Urothelium cell line (cell line): ENCODE data around the gene ENO2.

ENCODE experiments used
- DNase-seq: peaks from one replicate; pipeline ENCODE4 v3.0.0; 2011; ENCODE audit warnings: low spot score, mixed read lengths
- FAIRE-seq: peaks from 2 replicates; lab custom pipeline; 2011; peaks lifted over from hg19 to GRCh38; lab: Jason Lieb, UNC

The ENO2 gene

DNA sequence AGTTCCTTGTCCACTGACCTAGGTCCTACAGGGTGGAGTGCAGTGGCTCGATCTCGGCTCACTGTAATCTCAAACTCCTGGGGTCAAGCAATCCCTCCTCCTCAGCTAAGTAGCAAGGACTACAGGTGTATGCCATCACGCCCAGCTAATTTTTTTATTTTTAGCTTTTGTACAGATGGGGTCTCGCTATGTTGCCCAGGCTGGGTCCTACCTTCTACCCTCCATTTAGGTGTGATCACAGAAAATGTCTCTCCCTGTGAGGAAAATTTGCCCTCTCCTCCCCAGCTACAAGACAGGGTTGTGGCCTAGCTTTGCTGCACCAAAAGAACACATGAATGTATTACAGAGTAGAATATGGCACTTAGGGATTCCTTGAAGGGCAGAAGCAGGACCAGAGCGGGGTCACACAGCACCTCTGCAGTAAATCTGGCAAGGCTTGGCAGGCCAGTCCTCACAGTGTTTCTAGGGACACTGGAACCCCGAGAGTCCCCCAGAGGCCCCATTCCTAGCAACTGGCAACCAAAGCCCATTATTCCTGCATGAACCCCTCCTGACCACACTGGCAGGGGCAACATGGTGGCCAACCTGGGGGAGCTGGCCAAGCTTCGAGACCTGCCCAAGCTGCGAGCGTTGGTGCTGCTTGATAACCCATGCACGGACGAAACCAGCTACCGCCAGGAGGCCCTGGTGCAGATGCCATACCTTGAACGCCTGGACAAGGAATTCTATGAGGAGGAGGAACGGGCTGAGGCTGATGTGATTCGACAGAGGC, 2.0 kb upstream of the ENO2 start:
- DNase-seq (no peak), FAIRE-seq (peak; percentile 68)

DNA sequence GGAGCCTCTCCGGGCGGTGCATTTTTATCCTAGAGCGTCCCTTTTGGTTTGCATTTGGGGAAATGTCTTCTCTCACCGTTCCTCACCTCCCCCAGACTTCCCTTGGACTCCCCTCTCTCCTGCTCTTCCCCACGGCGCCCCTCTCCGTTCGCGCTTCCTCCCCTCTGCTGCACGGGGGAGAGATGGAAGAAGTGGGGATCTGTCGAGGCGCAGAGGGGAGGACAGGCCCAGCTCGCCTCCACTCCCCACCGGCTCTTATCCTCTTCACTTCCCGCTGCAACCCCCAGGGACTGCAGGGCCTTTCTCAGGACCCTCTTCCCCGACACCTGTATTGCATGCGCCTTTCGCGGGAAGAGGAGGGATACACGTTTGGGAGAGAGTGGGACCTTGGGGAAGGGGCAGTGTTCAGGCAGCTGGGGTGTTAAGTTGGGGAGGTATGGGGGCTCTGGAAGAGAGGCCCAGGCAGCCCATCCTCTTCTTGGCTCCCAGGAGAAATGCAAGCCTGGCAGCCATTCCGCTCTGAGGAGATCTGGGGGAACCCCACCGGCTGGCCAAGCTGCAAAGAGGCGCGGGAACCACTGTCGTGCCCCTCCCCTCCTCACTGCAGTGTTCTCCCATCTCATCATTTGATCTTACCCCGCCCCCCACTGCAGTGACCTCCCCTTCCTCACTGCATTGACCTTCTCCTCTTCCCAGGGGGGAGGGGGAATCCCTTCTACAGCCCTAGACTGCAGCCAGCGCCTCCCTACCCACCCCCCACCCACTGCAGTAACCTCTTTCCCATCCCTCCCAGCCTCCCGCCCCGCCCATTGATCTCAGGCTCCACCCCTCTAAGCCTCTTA, 788 bp downstream of the ENO2 start:
- DNase-seq (no peak), FAIRE-seq (peak; percentile 40)

DNA sequence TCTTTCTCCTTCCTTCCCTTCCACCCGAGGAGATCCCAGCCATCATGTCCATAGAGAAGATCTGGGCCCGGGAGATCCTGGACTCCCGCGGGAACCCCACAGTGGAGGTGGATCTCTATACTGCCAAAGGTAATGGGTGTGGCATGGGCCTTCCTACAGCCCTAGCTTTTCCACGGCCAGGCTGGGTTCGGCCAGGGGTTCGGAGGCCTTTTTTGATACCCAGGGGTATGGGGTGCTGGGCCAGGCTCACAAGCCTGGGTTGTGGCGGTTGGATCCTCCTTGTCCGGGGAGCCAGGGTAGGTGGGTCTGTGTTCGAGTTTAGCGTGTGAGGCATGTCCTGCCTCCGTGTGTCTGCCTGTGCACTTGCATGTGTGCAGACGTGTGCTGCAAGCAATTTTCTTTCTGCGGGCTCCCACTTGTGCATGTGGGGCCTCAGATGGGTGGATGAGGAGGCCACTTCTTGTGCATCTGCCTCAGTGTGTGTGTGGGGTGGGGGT, 1.5 kb downstream of the ENO2 start:
- FAIRE-seq (peak; percentile 42), DNase-seq (no peak)

DNA sequence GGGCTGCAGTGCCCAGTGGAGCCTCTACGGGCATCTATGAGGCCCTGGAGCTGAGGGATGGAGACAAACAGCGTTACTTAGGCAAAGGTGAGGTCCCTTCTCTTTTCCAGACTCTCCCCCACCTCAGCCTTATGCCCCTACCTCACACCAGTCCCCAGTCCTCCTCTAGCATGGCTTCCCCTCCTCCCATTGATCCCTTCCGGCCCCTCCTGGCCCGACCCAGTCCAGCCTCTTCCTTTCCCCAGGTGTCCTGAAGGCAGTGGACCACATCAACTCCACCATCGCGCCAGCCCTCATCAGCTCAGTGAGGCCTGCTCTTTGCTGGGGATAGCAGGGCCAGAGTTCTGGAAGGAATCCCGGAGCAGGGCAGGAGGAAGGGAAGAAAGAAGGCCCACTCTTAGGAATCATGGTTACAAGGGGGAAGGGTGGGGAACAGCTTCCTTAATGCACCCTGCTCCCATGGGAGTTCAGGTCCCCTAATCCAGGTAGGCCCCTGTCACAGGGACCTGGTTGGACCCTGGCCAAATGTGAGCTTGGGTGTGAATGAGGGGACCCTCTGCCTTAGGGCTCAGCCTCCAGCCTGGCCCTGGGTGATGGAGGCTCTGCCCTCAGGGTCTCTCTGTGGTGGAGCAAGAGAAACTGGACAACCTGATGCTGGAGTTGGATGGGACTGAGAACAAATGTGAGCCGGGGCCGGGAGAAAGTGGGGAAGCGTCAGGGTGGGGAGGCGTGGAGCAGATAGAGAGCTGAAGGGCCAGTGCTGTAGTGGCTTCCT, 2.2 kb downstream of the ENO2 start:
- FAIRE-seq (no peak), DNase-seq (no peak)

DNA sequence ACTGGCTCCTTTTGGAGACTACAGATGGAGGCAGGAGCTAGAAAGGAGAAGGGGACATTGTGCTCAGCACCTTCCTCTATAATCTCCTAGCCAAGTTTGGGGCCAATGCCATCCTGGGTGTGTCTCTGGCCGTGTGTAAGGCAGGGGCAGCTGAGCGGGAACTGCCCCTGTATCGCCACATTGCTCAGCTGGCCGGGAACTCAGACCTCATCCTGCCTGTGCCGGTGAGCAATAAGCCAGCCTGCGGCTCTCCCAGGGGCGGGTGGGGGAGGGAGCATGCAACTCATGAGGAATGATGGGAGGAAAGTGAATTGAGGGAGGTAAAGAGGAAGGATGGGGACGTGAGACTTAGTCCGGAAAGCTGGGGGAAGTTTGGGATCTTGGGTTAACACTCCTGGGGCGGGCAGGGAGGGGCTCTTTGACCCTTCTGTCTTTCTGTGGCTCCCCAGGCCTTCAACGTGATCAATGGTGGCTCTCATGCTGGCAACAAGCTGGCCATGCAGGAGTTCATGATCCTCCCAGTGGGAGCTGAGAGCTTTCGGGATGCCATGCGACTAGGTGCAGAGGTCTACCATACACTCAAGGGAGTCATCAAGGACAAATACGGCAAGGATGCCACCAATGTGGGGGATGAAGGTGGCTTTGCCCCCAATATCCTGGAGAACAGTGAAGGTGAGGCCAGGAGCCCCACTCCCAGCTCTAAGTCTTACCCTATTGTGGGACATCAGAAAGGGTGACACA, 3.3 kb downstream of the ENO2 start:
- FAIRE-seq (no peak), DNase-seq (no peak)

DNA sequence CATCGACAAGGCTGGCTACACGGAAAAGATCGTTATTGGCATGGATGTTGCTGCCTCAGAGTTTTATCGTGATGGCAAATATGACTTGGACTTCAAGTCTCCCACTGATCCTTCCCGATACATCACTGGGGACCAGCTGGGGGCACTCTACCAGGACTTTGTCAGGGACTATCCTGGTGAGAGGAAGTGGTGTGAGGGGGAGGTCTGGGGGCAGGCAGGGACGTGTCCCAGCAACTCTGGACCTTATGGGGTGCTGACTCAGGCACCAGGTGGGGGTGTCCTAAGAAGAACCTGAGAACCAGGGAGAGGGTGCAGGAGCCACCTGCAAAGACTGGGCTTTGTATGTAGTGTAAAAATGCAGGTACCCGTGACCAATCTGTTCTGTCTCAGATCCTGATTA, 5.2 kb downstream of the ENO2 start:
- no peak for DNase-seq
- FAIRE-seq = no peak

DNA sequence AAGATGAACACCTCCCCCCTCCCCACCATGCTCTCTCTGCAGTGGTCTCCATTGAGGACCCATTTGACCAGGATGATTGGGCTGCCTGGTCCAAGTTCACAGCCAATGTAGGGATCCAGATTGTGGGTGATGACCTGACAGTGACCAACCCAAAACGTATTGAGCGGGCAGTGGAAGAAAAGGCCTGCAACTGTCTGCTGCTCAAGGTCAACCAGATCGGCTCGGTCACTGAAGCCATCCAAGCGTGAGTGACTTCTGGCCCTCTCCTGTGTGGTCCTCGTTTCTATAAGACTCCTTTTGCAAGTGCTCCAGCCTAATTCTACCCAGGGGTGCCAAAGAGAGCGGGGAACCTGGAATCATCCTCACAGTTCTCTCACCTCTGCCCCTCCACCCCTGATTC, 7.2 kb downstream of the ENO2 start:
- DNase-seq (no peak), FAIRE-seq (no peak)

DNA sequence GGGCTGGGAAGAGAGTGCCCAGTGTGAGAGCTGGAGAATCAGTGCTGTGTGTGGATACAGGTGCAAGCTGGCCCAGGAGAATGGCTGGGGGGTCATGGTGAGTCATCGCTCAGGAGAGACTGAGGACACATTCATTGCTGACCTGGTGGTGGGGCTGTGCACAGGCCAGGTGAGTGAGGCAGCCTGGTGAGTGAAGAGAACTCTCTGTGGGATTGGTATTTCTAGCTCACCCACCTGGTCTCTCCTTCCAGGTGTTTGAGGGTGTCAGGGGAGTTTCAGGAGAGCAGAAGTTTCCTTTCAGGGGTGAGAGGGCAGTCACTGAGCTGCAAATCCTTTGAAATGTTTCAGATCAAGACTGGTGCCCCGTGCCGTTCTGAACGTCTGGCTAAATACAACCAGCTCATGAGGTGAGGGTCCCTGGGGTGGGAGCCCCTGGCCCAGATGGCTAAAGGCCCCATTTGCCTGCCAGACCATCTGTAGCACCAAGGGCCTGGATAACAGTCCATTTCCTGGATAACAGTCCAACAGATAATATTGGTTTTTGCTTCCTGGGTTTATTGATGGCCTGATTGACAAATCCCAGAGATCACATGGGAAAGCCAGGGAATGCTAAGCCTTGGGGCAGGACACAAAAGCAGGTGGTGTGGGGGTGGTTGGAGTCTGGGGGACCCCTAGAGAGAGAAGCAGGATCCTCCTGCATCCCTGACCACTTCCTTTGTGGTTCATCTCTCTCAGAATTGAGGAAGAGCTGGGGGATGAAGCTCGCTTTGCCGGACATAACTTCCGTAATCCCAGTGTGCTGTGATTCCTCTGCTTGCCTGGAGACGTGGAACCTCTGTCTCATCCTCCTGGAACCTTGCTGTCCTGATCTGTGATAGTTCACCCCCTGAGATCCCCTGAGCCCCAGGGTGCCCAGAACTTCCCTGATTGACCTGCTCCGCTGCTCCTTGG, 7.9 kb downstream of the ENO2 start:
- no peak for DNase-seq
- no peak for FAIRE-seq

DNA sequence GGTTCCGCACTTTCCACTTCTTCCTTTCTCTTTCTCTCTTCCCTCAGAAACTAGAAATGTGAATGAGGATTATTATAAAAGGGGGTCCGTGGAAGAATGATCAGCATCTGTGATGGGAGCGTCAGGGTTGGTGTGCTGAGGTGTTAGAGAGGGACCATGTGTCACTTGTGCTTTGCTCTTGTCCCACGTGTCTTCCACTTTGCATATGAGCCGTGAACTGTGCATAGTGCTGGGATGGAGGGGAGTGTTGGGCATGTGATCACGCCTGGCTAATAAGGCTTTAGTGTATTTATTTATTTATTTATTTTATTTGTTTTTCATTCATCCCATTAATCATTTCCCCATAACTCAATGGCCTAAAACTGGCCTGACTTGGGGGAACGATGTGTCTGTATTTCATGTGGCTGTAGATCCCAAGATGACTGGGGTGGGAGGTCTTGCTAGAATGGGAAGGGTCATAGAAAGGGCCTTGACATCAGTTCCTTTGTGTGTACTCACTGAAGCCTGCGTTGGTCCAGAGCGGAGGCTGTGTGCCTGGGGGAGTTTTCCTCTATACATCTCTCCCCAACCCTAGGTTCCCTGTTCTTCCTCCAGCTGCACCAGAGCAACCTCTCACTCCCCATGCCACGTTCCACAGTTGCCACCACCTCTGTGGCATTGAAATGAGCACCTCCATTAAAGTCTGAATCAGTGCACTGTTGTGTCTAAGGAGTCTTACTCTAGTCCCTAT, 8.8 kb downstream of the ENO2 start:
- no peak for DNase-seq
- no peak for FAIRE-seq

DNA sequence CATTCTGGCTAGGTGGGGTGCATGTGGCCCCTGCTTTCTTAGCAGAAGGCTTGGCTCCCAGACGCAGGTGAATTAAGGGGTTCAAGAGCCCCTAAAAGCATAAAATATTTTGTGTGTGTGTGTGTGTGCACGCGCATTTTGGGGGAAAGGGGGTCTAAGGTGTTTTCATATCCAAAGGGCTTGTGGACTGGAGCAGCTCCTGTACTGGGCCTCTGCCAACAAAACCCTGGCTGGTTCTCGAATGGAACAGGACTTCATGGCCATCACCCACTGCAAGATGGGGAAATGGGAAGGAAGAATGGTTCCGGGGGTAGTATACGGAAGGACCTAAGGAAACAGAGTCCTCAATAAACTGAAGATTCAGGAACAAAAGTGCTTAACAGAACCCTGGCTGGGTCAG, 9.5 kb downstream of the ENO2 start:
- DNase-seq = no peak
- FAIRE-seq = no peak

DNA sequence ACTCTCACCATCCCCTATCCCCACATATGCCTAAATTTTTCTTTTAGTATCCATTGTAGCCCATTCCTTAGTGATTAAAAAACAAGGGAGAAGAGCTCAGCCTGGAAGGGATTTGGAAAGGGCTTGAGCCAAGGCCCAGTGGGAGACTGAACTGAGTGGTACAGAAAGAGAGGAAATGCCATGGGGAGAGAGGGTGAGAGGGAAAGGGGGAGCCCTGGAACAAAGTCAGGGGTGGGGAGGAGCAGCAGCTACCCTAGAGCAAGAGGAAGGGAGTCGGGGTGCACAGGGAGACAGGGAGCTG, 10.8 kb downstream of the ENO2 start:
- no peak for DNase-seq
- no peak for FAIRE-seq

DNA sequence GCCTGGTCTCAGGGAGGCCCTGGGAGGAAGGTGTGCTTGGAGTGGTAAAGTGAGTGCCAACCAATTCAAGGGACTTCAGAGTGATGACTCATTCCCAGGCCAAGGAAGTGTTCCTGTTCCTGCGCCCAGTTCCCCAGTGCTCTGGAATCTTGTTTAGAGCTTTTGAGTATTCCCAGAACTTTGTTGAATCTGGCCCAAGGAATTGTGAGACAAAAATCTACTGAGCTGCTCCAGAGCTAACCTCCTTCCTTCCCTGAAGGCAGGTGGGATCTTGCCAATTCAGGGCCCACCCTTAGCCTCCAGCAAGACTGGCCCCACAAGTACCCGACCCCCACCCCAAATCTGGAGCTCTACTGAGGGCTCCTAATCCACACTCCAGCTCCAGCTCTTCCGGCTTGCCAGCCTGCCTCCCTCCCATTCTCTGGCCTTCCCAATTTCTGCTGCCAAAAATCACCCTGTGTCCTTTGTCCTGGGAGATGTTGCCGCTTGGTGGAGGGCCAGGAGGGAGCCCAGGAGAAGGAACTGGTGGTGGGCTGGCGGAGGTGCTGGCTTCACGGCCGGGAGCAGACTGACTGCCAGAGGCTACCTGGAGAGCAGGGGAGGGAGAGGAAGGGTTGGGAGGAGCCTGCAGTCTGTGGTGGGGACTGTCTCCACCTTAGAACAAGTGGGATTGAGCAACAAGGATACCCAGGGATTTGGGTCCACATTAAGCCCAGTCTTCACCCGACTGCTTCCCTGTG, 11.3 kb downstream of the ENO2 start:
- peak; percentile 90 for DNase-seq
- FAIRE-seq = peak; percentile 32

DNA sequence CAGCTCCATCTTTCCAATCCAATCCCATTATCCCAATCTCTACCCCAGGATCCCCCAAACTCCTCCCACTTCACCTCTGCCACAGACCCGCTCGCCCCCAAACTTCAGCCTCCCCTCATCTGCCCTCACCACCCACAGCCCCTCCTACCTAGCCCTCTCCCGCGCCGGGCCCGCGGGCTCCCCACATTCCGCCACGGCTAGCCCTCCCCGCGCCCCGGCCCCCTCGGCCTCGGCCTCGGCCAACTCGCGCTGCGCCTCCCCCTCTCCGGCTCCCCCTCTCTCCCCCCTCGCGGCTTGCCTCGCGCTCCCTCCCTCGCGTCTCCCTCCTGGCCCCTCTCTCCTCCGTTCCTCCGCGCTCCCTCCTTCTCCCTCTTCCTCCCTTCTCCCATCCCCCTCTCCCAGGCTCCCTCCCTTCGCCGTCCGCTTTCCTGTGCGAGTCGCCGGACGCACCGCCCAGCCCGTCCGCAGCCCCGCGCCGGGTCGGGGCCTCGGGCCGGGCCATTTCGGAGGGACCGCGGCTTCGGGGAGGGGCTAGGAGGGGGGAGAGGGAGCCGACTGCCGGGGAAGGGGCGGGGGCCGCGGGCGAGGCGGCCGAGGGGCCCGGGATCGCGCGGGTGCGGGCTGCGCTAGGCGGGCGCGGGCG, 13.1 kb downstream of the ENO2 start, which contains the start of gene ATN1:
ATN1 (plus strand) TSS at position 581 of the 643 bp plus-strand sequence. CDS start 6,043 bp downstream, outside the sequence.
- FAIRE-seq (peak; percentile 9), DNase-seq (peak; percentile 84)

DNA sequence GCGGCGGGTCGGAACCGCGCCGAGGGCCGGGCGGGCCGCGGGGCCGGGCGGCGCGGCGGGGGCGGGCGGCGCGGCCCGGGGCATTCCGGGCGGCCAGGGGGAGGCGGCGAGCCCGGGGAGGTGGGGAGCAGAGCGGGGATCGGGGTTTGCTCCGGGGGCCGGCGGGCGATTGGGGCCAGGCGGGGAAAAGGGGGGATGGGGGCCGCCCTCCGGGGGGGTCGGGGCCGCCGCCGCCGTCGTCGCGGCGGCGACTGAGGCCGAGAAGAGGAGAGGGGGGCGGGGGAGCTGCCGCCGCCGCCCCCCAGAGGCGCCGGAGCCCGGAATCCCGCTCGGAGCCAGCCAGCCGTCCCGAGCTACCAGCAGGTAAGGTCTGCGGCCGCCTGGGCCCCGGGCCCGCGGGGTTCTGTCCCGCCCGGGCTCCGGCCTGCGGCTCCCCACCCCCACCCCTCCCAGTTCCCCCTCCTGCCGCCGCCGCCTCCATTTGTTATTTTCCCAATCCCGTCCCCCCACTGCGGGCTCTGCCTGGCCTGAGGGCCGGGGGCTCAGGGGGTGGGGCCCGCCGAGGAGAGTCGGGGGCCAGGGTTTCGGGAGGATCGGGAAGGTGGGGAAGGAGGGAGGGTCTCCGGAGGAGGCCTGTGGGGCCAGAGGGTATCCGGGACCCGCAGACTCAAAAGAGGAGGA, 13.8 kb downstream of the ENO2 start:
- no peak for FAIRE-seq

DNA sequence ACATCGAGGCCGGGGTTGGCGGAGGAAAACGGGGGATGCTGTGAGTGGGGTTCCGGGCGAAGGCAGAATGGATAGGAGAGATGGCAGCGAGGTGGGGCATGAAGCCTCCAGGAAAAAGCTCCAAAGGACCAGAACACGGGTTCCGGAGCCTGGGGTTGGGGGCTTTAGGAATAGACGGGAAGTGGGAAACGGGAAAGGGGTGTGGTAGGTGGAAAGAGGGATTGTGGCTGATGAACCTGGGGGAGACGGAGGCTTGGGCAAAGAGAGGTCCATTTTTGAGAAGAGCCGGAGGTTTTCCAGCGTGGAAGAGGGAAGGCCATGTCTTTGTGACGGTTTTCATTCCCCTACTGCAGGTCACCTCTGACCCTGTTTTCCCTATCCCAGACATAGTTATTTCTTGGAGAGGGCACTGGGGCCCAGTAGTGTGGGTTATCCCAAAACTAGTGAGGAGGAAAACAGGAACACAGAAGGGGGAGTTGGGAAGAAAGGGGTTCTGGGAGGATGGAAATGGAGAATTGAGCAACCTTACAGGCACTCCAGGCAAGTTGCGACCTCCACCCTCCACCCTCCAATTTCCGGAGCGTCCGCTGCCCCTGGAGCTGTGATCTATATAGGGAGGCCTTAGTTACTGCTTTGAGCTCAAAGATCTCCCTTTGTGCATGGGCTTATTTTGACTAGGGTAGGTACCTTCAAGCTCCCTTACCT, 14.5 kb downstream of the ENO2 start:
- no peak for DNase-seq
- FAIRE-seq = no peak

More for the DNA sequence above, 13.8 kb downstream of the ENO2 start:
- peak; percentile 48 for DNase-seq
